ENCODE data around the gene CES3.

- no peak for TF ChIP-seq EGR1 (conservative IDR thresholded peaks at IDR 0.05)
- no peak for TF ChIP-seq ZNF274 (IDR thresholded peaks at IDR 0.05; ENCODE audit: borderline replicate concordance, low read depth, low read length)
- no peak for TF ChIP-seq PCBP1 (IDR thresholded peaks at IDR 0.05; ENCODE audit: low read depth, low read length, poor library complexity, severe bottlenecking)
- TF ChIP-seq JUNB (CRISPR knock-in tag; conservative IDR thresholded peaks at IDR 0.05) = no peak
- no peak for TF ChIP-seq ZNF354B (CRISPR knock-in tag; IDR thresholded peaks at IDR 0.05)
Observed at GRCh38 chr16:67023689-67024088, 62.6 kb downstream of the CES3 start.

Measured in K562 (cell line).